Measurements from ENCODE around the gene GCC1.

Gene GCC1

DNA sequence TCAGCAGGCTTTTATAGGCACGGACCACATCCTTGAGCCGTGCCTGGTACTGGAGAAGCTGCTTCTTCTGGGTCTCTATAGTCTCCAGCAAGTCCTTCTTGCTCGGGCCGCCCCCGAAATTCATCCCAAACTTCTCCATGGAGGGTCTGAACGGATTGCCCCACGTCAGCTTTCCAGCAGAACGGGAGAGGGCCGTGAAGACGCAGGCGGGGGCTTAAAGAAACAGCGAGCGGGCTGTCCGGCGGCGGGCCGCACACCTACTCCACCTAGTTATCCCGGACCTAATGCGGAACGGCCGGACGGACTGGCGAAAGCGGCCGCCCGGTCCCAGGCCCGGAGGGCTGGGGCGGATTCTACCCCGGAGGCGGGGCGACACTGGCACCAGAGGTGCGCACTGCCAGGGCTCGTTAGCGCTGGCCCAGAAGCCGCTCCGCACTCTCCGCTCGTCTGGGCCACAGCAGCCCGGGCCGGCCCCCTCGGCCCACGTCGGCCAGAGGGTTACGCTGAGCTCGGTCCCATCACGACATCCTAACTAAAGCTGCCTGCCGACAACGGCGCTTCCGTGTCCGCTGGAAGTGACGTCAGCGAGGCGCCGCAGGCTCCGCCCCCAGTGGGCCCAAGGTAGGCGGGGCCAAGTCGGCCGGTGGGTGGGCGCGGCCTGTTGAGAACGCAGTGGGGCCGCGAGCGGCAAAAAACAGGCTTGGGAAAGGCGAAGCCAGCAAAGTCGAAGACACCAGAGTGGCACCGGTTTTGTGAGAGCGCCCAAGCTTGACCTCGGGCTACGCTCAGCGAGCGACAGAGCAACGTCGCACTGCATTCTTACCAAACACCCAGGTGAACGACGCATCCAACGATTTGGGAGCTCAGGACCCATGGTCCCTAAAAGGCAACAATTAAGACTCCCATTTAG is at the start of gene GCC1:
Gene GCC1, minus strand, starts transcription at position 553 of the 910 bp plus-strand sequence. Its CDS starts 414 bp downstream, at position 139.
- DNase-seq = peak; percentile 96

GRCh38 chr7:127632276-127632910 is 47.0 kb upstream of the GCC1 start:
- DNase-seq = no peak

- peak; percentile 20 for DNase-seq
Observed at GRCh38 chr7:127629268-127629854, 44.0 kb upstream of the GCC1 start.

- no peak for DNase-seq
Observed at GRCh38 chr7:127628445-127628844, 43.0 kb upstream of the GCC1 start.

DNA sequence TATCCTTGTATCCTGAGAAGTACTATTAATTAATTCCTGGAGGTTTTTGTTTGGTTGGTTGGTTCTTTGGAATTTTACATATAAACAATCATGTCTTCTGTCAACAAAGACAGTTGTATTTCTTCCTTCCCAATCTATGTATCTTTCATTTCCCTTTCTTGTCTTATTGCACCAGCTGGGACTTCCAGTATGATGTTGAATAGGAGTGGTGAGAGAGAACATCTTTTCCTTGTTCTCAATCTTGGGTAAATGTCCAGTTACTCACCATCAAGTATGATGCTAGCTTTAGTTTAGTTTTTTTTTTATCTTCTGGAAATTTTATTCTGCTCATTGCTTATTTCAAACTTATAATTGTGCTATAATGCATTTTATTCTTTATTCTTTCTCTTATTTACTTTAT is 39.9 kb upstream of the GCC1 start:
- DNase-seq = no peak

GRCh38 chr7:127620406-127621233 is 35.2 kb upstream of the GCC1 start:
- no peak for DNase-seq

DNA sequence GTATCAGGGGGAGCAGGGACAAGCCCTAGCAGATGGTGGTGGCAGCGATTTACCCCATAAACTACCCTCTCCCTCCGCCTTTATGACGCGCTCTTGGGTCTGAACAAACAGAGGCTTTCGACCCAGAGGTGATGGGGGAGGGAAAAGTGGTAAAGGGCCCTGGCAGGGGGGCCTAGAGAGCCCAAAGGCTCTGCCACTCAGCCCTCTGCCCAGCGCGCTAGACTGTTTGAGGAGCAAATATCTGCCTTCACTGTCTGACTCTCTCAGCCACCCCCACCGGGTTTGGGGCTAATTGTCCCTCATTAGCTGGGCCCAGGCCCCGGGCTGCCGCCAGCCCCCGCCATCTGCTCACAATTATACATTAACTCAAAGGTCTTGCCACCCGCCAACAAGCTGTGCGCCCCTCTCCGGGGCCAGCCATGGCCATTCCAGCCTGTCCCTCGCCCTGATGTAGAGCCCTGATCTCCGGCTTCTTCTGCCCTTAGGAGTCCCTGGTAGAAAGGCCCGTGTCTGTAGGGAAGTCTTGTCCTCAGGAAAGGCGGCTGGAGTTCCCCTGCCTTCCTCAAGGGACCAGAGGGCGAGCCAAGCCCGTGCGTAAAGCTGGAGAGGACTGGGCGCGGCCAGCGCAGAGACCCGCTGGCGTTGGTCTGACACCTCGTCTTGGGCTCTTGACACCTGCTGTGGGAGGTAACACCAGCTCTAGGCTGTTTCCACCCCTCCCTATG is 34.4 kb upstream of the GCC1 start:
- no peak for DNase-seq

GRCh38 chr7:127618775-127619174 is 33.4 kb upstream of the GCC1 start:
- no peak for DNase-seq

- DNase-seq = no peak
Observed at GRCh38 chr7:127618042-127618441, 32.6 kb upstream of the GCC1 start, which contains the start of gene PAX4. TSS of gene PAX4 (minus strand) at chr7:127618142. CDS start at chr7:127615928, 2,214 bp downstream.

GRCh38 chr7:127616724-127617123 is 31.3 kb upstream of the GCC1 start:
- DNase-seq = no peak

DNA sequence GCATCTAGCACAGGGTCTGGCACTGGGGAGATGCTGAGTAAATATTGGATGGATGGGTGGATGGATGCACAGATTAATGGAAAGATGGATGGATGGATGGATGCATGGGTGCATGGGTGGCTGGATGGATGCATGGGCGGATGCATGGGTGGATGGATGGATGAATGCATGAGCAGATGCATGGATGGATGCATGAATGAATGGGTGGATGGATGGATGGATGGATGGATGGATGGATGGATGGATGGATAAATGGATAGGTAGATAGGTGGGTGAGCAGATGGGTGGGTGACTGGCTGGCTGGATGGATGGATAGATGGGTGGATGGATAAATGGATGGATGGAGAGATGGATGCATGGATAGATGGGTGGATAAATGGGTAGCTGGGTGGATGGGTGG is 26.9 kb upstream of the GCC1 start:
- DNase-seq = no peak

DNA sequence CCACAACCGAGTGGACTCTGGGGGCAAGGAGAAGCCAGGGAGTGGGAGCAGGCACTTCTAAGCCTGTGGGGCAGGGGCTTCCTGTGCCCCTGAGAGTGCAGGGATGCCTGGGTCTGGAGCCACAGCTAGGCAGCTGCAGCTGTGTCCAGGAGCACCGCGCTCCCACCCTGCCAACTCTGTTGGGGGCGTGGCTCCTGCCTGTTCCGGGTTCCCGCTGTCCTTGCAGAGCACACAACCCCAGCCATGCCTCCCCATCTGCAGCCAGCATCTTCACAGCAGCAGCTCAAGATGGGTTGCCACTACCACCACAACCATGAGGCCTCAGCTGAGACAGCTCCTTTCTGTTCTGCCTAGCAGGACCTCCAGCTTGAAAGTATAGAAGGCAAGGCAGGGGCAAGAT is 23.9 kb upstream of the GCC1 start:
- DNase-seq = no peak

GRCh38 chr7:127608446-127608845 is 23.1 kb upstream of the GCC1 start:
- no peak for DNase-seq

GRCh38 chr7:127600885-127601284 is 15.5 kb upstream of the GCC1 start:
- no peak for DNase-seq

GRCh38 chr7:127598318-127598717 is 12.9 kb upstream of the GCC1 start:
- no peak for DNase-seq

GRCh38 chr7:127595737-127596136 is 10.3 kb upstream of the GCC1 start:
- no peak for DNase-seq

GRCh38 chr7:127594490-127594889 is 9.1 kb upstream of the GCC1 start:
- DNase-seq = no peak

GRCh38 chr7:127592550-127592949 is 7.2 kb upstream of the GCC1 start:
- no peak for DNase-seq

GRCh38 chr7:127591591-127591990 is 6.2 kb upstream of the GCC1 start:
- DNase-seq = no peak

DNA sequence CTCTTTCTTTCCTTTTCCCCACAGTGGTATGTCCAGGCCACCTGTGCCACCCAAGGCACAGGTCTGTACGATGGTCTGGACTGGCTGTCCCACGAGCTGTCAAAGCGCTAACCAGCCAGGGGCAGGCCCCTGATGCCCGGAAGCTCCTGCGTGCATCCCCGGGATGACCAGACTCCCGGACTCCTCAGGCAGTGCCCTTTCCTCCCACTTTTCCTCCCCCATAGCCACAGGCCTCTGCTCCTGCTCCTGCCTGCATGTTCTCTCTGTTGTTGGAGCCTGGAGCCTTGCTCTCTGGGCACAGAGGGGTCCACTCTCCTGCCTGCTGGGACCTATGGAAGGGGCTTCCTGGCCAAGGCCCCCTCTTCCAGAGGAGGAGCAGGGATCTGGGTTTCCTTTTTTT is 5.8 kb upstream of the GCC1 start:
- no peak for DNase-seq

- DNase-seq = no peak
Observed at GRCh38 chr7:127589896-127590295, 4.5 kb upstream of the GCC1 start.
